ENCODE measurements around the gene ETV6.

DNA sequence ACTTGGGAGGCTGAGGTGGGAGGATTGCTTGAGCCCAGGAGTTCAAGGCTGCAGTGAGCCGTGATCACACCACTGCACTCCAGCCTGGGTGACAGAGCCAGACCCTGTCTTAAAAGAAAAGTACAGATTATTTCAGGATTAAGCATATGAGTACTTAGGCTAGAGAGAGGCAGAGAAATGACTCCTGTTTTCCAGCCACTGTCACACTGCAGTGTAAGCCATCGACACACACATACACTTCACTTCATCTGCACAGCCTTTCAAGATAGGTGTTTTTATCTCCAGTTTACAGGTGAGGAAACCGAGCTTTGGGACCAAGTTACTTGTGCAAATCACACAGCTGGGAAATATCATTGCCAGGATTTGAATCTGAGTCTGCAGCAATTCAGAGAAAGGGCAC, 77.2 kb downstream of the ETV6 start:
- TF ChIP-seq, protein P1, sequence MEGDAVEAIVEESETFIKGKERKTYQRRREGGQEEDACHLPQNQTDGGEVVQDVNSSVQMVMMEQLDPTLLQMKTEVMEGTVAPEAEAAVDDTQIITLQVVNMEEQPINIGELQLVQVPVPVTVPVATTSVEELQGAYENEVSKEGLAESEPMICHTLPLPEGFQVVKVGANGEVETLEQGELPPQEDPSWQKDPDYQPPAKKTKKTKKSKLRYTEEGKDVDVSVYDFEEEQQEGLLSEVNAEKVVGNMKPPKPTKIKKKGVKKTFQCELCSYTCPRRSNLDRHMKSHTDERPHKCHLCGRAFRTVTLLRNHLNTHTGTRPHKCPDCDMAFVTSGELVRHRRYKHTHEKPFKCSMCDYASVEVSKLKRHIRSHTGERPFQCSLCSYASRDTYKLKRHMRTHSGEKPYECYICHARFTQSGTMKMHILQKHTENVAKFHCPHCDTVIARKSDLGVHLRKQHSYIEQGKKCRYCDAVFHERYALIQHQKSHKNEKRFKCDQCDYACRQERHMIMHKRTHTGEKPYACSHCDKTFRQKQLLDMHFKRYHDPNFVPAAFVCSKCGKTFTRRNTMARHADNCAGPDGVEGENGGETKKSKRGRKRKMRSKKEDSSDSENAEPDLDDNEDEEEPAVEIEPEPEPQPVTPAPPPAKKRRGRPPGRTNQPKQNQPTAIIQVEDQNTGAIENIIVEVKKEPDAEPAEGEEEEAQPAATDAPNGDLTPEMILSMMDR (conservative IDR thresholded peaks at IDR 0.05; ENCODE audit: low read length), result no peak
- TF ChIP-seq EZH2phosphoT487 (IDR thresholded peaks at IDR 0.05; ENCODE audit: borderline replicate concordance), result no peak
